Panc1 (cell line): ENCODE results near the gene MTAP.

ENCODE experiments used
- POLR2AphosphoS5 ChIP-seq: IDR thresholded peaks from 2 replicates; pipeline ENCODE4 v1.6.1; 2012; ENCODE audit warnings: mild to moderate bottlenecking, low read depth, low read length, moderate library complexity
- TCF7L2 ChIP-seq: IDR thresholded peaks from 2 replicates; pipeline ENCODE4 v1.6.1; 2011; ENCODE audit warnings: mild to moderate bottlenecking, low read depth, low read length, inconsistent platforms
- TF ChIP-seq, protein P1 (sequence below): fragments of 450-650 bp; IDR thresholded peaks from 2 replicates; pipeline ENCODE4 v1.5.1; 2017; ENCODE audit warnings: mild to moderate bottlenecking

DNA sequence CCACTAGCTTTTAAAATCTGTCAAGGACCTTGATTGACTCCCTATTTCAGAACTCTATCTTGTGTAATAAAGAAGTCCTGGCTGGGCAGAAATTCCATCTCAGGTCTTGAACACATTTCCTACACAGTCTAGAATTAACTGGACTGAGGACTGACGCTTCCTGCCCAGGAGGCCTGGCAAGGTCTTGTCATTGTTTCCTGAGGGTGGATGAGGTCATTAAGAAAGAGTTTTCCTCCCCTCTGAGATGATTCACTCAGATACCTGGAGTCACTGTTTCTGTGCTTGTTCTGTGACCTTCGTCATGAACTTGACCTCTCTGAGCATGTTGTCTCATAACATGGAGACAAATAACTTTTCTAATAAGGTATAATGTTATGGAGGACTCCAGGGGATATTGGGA, 10.0 kb downstream of the MTAP start:
- TF ChIP-seq, protein P1, sequence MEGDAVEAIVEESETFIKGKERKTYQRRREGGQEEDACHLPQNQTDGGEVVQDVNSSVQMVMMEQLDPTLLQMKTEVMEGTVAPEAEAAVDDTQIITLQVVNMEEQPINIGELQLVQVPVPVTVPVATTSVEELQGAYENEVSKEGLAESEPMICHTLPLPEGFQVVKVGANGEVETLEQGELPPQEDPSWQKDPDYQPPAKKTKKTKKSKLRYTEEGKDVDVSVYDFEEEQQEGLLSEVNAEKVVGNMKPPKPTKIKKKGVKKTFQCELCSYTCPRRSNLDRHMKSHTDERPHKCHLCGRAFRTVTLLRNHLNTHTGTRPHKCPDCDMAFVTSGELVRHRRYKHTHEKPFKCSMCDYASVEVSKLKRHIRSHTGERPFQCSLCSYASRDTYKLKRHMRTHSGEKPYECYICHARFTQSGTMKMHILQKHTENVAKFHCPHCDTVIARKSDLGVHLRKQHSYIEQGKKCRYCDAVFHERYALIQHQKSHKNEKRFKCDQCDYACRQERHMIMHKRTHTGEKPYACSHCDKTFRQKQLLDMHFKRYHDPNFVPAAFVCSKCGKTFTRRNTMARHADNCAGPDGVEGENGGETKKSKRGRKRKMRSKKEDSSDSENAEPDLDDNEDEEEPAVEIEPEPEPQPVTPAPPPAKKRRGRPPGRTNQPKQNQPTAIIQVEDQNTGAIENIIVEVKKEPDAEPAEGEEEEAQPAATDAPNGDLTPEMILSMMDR: no peak
- TF ChIP-seq POLR2AphosphoS5 (no peak), TCF7L2 (no peak)
